K562 (cell line): ENCODE measurements around the gene TMC8.

Experiments
- CHD7 ChIP-seq: fragments of 200-600 bp; sonication (generic); IDR thresholded peaks from one replicate; pipeline ENCODE4 v1.6.1; 2012; ENCODE audit warnings: mild to moderate bottlenecking, low read depth, low read length, inconsistent platforms
- CTCF ChIP-seq, 3 experiments: IDR thresholded peaks in 2 of 3; conservative IDR thresholded peaks in 1 of 3; 2 replicates each; pipeline ENCODE4 v1.5.1; 2011 to 2012; ENCODE audit warnings: low read length in 3 of 3, mild to moderate bottlenecking in 3 of 3, control low read depth in 2 of 3, improper control_type of control experiment in 1 of 3, inconsistent platforms in 1 of 3, low read depth in 1 of 3, mixed read lengths in 1 of 3, moderate library complexity in 1 of 3; ENCODE audit not compliant: insufficient read depth in 2 of 3
- E2F1 ChIP-seq: sonication (generic); formaldehyde crosslinking; IDR thresholded peaks from 2 replicates; pipeline ENCODE4 v1.8.1; 2023; ENCODE audit warnings: mild to moderate bottlenecking, missing genetic modification reagents, moderate library complexity
- MEF2A ChIP-seq: IDR thresholded peaks from 2 replicates; pipeline ENCODE4 v1.6.1; 2011; ENCODE audit warnings: low read depth, mild to moderate bottlenecking, low read length, moderate library complexity; ENCODE audit not compliant: control insufficient read depth
- SIRT6 ChIP-seq: IDR thresholded peaks from one replicate; pipeline ENCODE4 v1.6.1; 2012; ENCODE audit warnings: low read depth, mild to moderate bottlenecking, control low read depth, inconsistent platforms, low read length, moderate library complexity
- SP2 ChIP-seq: IDR thresholded peaks from 2 replicates; pipeline ENCODE4 v1.6.1; 2011; ENCODE audit warnings: mild to moderate bottlenecking, low read depth, low read length, moderate library complexity; ENCODE audit not compliant: poor library complexity, severe bottlenecking; ENCODE audit errors: extremely low read depth

GRCh38 chr17:78175643-78175981, 45.0 kb downstream of the TMC8 start:
- TF ChIP-seq CHD7 (no peak), E2F1 (CRISPR knock-in tag) (no peak), SP2 (no peak), SIRT6 (no peak), MEF2A (no peak), CTCF (IDR thresholded peaks at IDR 0.05 in 2 of 3, conservative IDR thresholded peaks at IDR 0.05 in 1 of 3; ENCODE audit: insufficient read depth in 2 of 3, low read depth in 1 of 3, low read length in 3 of 3) (no peak)
